ENCODE results near the gene WDHD1.

DNA sequence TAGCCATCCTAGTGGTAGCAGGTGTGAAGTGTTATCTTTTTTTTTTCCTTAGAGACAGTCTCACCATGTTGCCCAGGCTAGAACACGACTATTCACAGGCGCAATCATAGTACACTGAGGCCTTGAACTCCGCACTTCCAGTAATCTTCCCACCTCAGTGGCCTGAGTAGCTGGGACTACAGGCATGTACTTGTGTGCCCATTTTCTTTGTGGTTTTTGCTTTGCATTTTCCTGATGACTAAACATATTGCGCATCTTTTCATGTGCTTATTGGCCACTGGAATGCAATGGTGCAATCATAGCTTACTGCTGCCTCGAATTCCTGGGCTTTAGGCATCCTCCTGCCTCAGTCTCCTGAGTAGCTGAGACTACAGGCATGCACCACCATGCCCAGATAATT, 90.9 kb downstream of the WDHD1 start:
- TF ChIP-seq CTCF (conservative IDR thresholded peaks at IDR 0.05; ENCODE audit: low read depth, low read length) = no peak
- no peak for TF ChIP-seq RAD21 (IDR thresholded peaks at IDR 0.05; ENCODE audit: low read length)
- TF ChIP-seq MAZ (IDR thresholded peaks at IDR 0.05; ENCODE audit: borderline replicate concordance, low read depth, low read length) = no peak

All from IMR-90 (cell line).